Astrocyte (in vitro differentiated cells and primary cell): ENCODE measurements around the gene ANOS1. TPM values are rescaled to one million over a fixed set of nuclear protein-coding genes. Genes with fewer than 3 reads are reported as not detected.

ENCODE experiments used
- DNase-seq: peaks from one replicate; pipeline ENCODE4 v3.0.0-alpha.2; 2010; ENCODE audit warnings: low read depth
- FAIRE-seq: peaks from 2 replicates; lab custom pipeline; 2011; peaks lifted over from hg19 to GRCh38; lab: Jason Lieb, UNC
- H2AFZ ChIP-seq: 2 replicates; pipeline ENCODE4 v1.6.0; 2012; ENCODE audit warnings: low read depth, low read length, inconsistent platforms
- H3K27ac ChIP-seq: 2 replicates; pipeline ENCODE4 v1.5.1; 2011; ENCODE audit warnings: low read depth, low read length, inconsistent platforms
- H3K27me3 ChIP-seq: 2 replicates; pipeline ENCODE4 v1.6.0; 2011; ENCODE audit warnings: low read length, inconsistent platforms; ENCODE audit not compliant: insufficient read depth
- H3K36me3 ChIP-seq: 2 replicates; pipeline ENCODE4 v1.5.1; 2011; ENCODE audit warnings: low read length, inconsistent platforms; ENCODE audit not compliant: insufficient read depth
- H3K4me1 ChIP-seq: 2 replicates; pipeline ENCODE4 v1.5.1; 2011; ENCODE audit warnings: low read length, inconsistent platforms; ENCODE audit not compliant: insufficient read depth
- H3K4me2 ChIP-seq: 2 replicates; pipeline ENCODE4 v1.6.0; 2012; ENCODE audit warnings: low read length, inconsistent platforms
- H3K4me3 ChIP-seq: 2 replicates; pipeline ENCODE4 v1.5.1; 2011; ENCODE audit warnings: low read depth, mild to moderate bottlenecking, low read length, inconsistent platforms; ENCODE audit not compliant: insufficient read depth
- H3K79me2 ChIP-seq: 2 replicates; pipeline ENCODE4 v1.6.0; 2012; ENCODE audit warnings: mild to moderate bottlenecking, low read length, inconsistent platforms; ENCODE audit not compliant: insufficient read depth
- H3K9ac ChIP-seq: 2 replicates; pipeline ENCODE4 v1.6.0; 2012; ENCODE audit warnings: mild to moderate bottlenecking, low read length, inconsistent platforms
- H3K9me3 ChIP-seq: 2 replicates; pipeline ENCODE4 v1.5.1; 2012; ENCODE audit warnings: low read depth, mild to moderate bottlenecking, low read length, inconsistent platforms; ENCODE audit not compliant: insufficient read depth
- H4K20me1 ChIP-seq: 2 replicates; pipeline ENCODE4 v1.6.0; 2012; ENCODE audit warnings: low read length, inconsistent platforms; ENCODE audit not compliant: insufficient read depth
- H3K27ac Mint-ChIP-seq: one replicate; pipeline ENCODE4 v1.8.0; 2021; ENCODE audit warnings: mild to moderate bottlenecking, mixed read lengths; ENCODE audit not compliant: unreplicated experiment
- H3K27me3 Mint-ChIP-seq: one replicate; pipeline ENCODE4 v1.8.0; 2021; ENCODE audit warnings: low read depth, mixed read lengths; ENCODE audit not compliant: unreplicated experiment
- H3K36me3 Mint-ChIP-seq: one replicate; pipeline ENCODE4 v1.8.0; 2021; ENCODE audit warnings: low read depth, mixed read lengths; ENCODE audit not compliant: unreplicated experiment
- H3K4me1 Mint-ChIP-seq: one replicate; pipeline ENCODE4 v1.8.0; 2021; ENCODE audit warnings: low read depth, mixed read lengths; ENCODE audit not compliant: unreplicated experiment
- H3K4me3 Mint-ChIP-seq: one replicate; pipeline ENCODE4 v1.8.0; 2021; ENCODE audit warnings: mild to moderate bottlenecking, moderate library complexity, mixed read lengths; ENCODE audit not compliant: unreplicated experiment
- H3K9me3 Mint-ChIP-seq: one replicate; pipeline ENCODE4 v1.8.0; 2021; ENCODE audit warnings: mild to moderate bottlenecking, mixed read lengths; ENCODE audit not compliant: unreplicated experiment
- EZH2 ChIP-seq: IDR thresholded peaks from 2 replicates; pipeline ENCODE4 v1.6.1; 2012; ENCODE audit warnings: mild to moderate bottlenecking, low read length, inconsistent platforms; ENCODE audit not compliant: insufficient read depth
- total RNA-seq: library from RNA; stranded (reverse); gene quantifications from 2 replicates; pipeline ENCODE4 v1.2.1, GENCODE V29; 2021
- TF ChIP-seq, protein P1 (sequence below): IDR thresholded peaks from 2 replicates; pipeline ENCODE4 v1.5.1; 2011; ENCODE audit warnings: low read depth, mild to moderate bottlenecking, inconsistent platforms, low read length, moderate library complexity; ENCODE audit not compliant: insufficient read depth

The ANOS1 gene
- total RNA-seq, 1 donor from 2014 or later = 10.0 TPM

DNA sequence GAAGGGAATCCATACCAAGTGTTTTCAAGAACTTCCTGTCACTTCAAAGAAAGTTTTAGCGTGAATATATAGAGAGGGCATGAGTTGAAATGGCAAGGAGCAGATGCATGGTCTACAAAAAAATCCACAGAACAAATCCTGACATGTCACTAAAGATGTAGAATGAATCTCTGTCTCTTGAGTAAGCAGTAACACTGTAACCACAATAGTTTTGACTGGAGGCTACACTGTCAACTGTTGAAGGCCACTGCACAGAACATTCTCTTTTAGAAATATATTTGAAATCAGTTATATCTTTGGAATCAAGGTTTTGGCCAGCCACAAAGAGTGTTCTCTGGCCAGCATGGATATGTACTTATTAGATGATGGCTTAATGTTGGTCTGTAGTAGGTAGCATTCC, 183.5 kb downstream of the ANOS1 start:
- Histone ChIP-seq H3K9me3 (no peaks in the 10 kb centered on the region), H3K79me2 (no peaks in the 10 kb centered on the region), H3K4me3 (no peak overlapping the region), H3K9ac (no peak overlapping the region), H3K27me3 (no peaks in the 10 kb centered on the region), H3K4me2 (no peak overlapping the region), H2AFZ (no peak overlapping the region), H3K27ac (no peak overlapping the region), H3K4me1 (no peaks in the 10 kb centered on the region), H3K36me3 (no peaks in the 10 kb centered on the region), H4K20me1 (no peaks in the 10 kb centered on the region)
- Mint-ChIP-seq H3K27me3 (no peaks in the 10 kb centered on the region), H3K9me3 (no peaks in the 10 kb centered on the region), H3K4me3 (no peak overlapping the region), H3K27ac (no peak overlapping the region), H3K36me3 (no peaks in the 10 kb centered on the region), H3K4me1 (no peaks in the 10 kb centered on the region)
- DNase-seq = peak; percentile 7
- TF ChIP-seq, protein P1, sequence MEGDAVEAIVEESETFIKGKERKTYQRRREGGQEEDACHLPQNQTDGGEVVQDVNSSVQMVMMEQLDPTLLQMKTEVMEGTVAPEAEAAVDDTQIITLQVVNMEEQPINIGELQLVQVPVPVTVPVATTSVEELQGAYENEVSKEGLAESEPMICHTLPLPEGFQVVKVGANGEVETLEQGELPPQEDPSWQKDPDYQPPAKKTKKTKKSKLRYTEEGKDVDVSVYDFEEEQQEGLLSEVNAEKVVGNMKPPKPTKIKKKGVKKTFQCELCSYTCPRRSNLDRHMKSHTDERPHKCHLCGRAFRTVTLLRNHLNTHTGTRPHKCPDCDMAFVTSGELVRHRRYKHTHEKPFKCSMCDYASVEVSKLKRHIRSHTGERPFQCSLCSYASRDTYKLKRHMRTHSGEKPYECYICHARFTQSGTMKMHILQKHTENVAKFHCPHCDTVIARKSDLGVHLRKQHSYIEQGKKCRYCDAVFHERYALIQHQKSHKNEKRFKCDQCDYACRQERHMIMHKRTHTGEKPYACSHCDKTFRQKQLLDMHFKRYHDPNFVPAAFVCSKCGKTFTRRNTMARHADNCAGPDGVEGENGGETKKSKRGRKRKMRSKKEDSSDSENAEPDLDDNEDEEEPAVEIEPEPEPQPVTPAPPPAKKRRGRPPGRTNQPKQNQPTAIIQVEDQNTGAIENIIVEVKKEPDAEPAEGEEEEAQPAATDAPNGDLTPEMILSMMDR = no peak
- TF ChIP-seq EZH2 = no peak
- peak; percentile 80 for FAIRE-seq

DNA sequence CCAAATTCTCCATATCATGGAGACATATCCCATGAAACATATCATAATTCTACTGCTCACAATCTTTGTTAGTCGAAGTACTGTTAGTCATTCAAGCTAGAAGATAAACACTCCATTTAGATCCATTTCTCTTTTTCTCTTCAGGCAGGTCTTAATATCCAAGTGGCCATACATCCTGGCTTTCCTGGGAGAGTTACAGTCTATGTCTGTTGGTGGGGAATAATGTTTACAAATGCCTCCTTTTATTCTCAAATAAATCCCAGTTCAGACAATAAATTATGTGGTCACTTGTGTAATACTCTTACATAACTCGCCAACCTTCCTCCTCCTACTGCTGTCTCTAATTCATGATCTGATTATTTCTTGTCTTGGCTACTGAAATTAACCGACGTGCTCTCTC, 185.2 kb downstream of the ANOS1 start:
- Mint-ChIP-seq H3K27ac (no peak overlapping the region), H3K9me3 (no peaks in the 10 kb centered on the region), H3K36me3 (no peaks in the 10 kb centered on the region), H3K27me3 (no peaks in the 10 kb centered on the region), H3K4me3 (no peak overlapping the region), H3K4me1 (no peaks in the 10 kb centered on the region)
- Histone ChIP-seq H3K4me2 (no peak overlapping the region), H3K4me1 (no peaks in the 10 kb centered on the region), H3K9ac (no peak overlapping the region), H3K79me2 (no peaks in the 10 kb centered on the region), H3K27ac (no peak overlapping the region), H3K4me3 (no peak overlapping the region), H2AFZ (no peak overlapping the region), H3K36me3 (no peaks in the 10 kb centered on the region), H3K27me3 (no peaks in the 10 kb centered on the region), H3K9me3 (no peaks in the 10 kb centered on the region), H4K20me1 (no peaks in the 10 kb centered on the region)
- no peak for DNase-seq
- peak; percentile 32 for FAIRE-seq
- TF ChIP-seq EZH2 = no peak
- TF ChIP-seq, protein P1 = no peak

- H3K9me3 ChIP-seq = no peaks in the 10 kb centered on the region
- no peaks in the 10 kb centered on the region for H3K27me3 Mint-ChIP-seq
- H3K4me1 Mint-ChIP-seq = no peaks in the 10 kb centered on the region
- H4K20me1 ChIP-seq = no peaks in the 10 kb centered on the region
- peak; percentile 59 for DNase-seq
- no peak overlapping the region for H3K4me2 ChIP-seq
- no peak overlapping the region for H3K4me3 Mint-ChIP-seq
- H3K79me2 ChIP-seq = no peaks in the 10 kb centered on the region
- H3K9ac ChIP-seq = no peak overlapping the region
- H3K27ac Mint-ChIP-seq = no peak overlapping the region
- FAIRE-seq = no peak
- H3K27me3 ChIP-seq = no peaks in the 10 kb centered on the region
- H3K4me1 ChIP-seq = no peaks in the 10 kb centered on the region
- no peak overlapping the region for H3K4me3 ChIP-seq
- H3K27ac ChIP-seq = no peak overlapping the region
- no peaks in the 10 kb centered on the region for H3K9me3 Mint-ChIP-seq
- no peaks in the 10 kb centered on the region for H3K36me3 ChIP-seq
- TF ChIP-seq, protein P1 = no peak
- no peaks in the 10 kb centered on the region for H3K36me3 Mint-ChIP-seq
- no peak overlapping the region for H2AFZ ChIP-seq
Observed at GRCh38 chrX:8520791-8521190, 211.1 kb downstream of the ANOS1 start.
